Measurements from ENCODE around the gene LRRC56. TPM values are rescaled to one million over a fixed set of nuclear protein-coding genes. Genes with fewer than 3 reads are reported as not detected.

The LRRC56 gene
- total and polyA plus RNA-seq, 2 of the 13 experiments (the other 11 are each of a cell fraction or from before 2014, with no cell fraction given): 0.11 to 0.29 TPM

DNA sequence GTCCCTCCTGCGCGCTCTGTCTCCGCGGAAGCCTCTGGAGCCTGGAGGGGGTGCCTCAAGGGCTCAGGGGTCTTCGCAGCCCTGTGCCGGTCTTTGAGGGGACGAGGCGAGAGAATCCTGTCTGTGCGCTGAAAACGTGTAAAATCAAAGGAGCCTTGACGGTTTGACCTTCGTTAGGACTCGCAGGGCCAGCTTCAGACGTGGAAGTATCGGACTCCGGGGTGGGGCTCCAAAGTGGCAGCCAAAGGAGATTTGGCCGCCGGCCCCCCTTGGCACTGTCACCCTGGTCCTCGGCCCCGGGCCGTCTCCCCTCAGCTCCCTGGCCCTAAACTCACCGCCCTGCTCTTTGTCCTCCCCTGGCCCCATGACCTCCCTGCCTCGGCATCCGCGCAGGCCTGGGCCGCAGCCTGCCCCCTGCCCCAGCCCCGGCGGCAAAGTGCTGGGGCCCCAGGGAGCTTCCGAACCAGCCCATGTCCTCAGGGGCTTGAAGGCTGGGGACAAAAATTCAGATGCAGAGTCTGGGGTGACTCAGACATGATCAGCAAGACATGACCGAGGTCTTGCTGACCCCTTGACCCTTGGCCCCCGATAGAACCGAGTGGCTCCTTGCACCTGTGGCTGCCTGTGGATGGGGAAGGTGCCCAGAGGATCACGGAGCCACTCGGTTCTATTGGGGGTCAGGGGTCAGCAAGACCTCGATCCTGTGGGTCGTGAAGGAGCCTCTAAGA, 32.0 kb downstream of the LRRC56 start (continued):
- TF ChIP-seq, protein P1, sequence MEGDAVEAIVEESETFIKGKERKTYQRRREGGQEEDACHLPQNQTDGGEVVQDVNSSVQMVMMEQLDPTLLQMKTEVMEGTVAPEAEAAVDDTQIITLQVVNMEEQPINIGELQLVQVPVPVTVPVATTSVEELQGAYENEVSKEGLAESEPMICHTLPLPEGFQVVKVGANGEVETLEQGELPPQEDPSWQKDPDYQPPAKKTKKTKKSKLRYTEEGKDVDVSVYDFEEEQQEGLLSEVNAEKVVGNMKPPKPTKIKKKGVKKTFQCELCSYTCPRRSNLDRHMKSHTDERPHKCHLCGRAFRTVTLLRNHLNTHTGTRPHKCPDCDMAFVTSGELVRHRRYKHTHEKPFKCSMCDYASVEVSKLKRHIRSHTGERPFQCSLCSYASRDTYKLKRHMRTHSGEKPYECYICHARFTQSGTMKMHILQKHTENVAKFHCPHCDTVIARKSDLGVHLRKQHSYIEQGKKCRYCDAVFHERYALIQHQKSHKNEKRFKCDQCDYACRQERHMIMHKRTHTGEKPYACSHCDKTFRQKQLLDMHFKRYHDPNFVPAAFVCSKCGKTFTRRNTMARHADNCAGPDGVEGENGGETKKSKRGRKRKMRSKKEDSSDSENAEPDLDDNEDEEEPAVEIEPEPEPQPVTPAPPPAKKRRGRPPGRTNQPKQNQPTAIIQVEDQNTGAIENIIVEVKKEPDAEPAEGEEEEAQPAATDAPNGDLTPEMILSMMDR (CRISPR knock-in tag; IDR thresholded peaks at IDR 0.05): no peak
- TF ChIP-seq NFE2L1 (CRISPR knock-in tag; IDR thresholded peaks at IDR 0.05; ENCODE audit: borderline replicate concordance) (no peak), SIX1 (CRISPR knock-in tag; IDR thresholded peaks at IDR 0.05; ENCODE audit: borderline replicate concordance) (no peak), ATAD3A (CRISPR knock-in tag; IDR thresholded peaks at IDR 0.05) (no peak), ZSCAN22 (CRISPR knock-in tag; IDR thresholded peaks at IDR 0.05) (no peak), ZBTB8A (CRISPR knock-in tag; IDR thresholded peaks at IDR 0.05; ENCODE audit: borderline replicate concordance, low read depth) (no peak), ZNF615 (CRISPR knock-in tag; IDR thresholded peaks at IDR 0.05; ENCODE audit: borderline replicate concordance) (no peak), MED8 (CRISPR knock-in tag; IDR thresholded peaks at IDR 0.05; ENCODE audit: insufficient replicate concordance) (no peak), LCORL (IDR thresholded peaks at IDR 0.05) (no peak), LCORL (CRISPR knock-in tag; IDR thresholded peaks at IDR 0.05) (peak; percentile 86), TAF1 (CRISPR knock-in tag; IDR thresholded peaks at IDR 0.05) (no peak), EED (CRISPR knock-in tag; IDR thresholded peaks at IDR 0.05) (no peak), TBX3 (IDR thresholded peaks at IDR 0.05; ENCODE audit: borderline replicate concordance) (no peak), AGO1 (IDR thresholded peaks at IDR 0.05; ENCODE audit: low read depth, low read length, poor library complexity, severe bottlenecking) (no peak), ZNF550 (CRISPR knock-in tag; IDR thresholded peaks at IDR 0.05; ENCODE audit: borderline replicate concordance) (no peak), ZNF354B (CRISPR knock-in tag; IDR thresholded peaks at IDR 0.05) (no peak), GATA4 (IDR thresholded peaks at IDR 0.05; ENCODE audit: borderline replicate concordance, low read depth) (no peak), CBX5 (CRISPR knock-in tag; IDR thresholded peaks at IDR 0.05; ENCODE audit: borderline replicate concordance) (no peak), SP2 (CRISPR knock-in tag; IDR thresholded peaks at IDR 0.05) (no peak), CAMTA2 (CRISPR knock-in tag; IDR thresholded peaks at IDR 0.05; ENCODE audit: borderline replicate concordance) (no peak)
- TF ChIP-seq, protein P2, sequence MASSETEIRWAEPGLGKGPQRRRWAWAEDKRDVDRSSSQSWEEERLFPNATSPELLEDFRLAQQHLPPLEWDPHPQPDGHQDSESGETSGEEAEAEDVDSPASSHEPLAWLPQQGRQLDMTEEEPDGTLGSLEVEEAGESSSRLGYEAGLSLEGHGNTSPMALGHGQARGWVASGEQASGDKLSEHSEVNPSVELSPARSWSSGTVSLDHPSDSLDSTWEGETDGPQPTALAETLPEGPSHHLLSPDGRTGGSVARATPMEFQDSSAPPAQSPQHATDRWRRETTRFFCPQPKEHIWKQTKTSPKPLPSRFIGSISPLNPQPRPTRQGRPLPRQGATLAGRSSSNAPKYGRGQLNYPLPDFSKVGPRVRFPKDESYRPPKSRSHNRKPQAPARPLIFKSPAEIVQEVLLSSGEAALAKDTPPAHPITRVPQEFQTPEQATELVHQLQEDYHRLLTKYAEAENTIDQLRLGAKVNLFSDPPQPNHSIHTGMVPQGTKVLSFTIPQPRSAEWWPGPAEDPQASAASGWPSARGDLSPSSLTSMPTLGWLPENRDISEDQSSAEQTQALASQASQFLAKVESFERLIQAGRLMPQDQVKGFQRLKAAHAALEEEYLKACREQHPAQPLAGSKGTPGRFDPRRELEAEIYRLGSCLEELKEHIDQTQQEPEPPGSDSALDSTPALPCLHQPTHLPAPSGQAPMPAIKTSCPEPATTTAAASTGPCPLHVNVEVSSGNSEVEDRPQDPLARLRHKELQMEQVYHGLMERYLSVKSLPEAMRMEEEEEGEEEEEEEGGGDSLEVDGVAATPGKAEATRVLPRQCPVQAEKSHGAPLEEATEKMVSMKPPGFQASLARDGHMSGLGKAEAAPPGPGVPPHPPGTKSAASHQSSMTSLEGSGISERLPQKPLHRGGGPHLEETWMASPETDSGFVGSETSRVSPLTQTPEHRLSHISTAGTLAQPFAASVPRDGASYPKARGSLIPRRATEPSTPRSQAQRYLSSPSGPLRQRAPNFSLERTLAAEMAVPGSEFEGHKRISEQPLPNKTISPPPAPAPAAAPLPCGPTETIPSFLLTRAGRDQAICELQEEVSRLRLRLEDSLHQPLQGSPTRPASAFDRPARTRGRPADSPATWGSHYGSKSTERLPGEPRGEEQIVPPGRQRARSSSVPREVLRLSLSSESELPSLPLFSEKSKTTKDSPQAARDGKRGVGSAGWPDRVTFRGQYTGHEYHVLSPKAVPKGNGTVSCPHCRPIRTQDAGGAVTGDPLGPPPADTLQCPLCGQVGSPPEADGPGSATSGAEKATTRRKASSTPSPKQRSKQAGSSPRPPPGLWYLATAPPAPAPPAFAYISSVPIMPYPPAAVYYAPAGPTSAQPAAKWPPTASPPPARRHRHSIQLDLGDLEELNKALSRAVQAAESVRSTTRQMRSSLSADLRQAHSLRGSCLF (CRISPR knock-in tag; IDR thresholded peaks at IDR 0.05; ENCODE audit: borderline replicate concordance): no peak
- TF ChIP-seq, protein P3, sequence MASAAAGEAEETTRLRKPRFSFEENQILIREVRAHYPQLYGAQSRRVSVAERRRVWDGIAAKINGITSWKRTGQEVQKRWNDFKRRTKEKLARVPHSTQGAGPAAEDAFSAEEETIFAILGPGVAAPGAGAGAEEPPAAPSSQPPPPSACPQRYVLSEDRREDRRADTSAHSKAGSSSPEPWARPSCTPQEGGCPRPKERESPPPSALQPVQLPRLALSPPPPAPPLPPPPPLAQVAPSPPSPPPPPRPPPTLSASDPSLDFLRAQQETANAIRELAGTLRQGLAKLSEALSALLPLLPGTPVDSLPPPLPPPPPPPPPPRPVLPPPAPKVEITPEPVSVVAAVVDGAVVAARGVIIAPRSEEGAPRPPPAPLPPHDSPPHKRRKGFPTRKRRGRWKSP (CRISPR knock-in tag; IDR thresholded peaks at IDR 0.05): no peak; the same call in 1 of the 2 replicates
- TF ChIP-seq, protein P4, sequence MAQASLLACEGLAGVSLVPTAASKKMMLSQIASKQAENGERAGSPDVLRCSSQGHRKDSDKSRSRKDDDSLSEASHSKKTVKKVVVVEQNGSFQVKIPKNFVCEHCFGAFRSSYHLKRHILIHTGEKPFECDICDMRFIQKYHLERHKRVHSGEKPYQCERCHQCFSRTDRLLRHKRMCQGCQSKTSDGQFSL (CRISPR knock-in tag; IDR thresholded peaks at IDR 0.05): no peak
